HG03469 (cell line): ENCODE results near the gene FAM240A.

Experiments used
- ATAC-seq: cut with Tn5 transposase; IDR thresholded peaks from one replicate; pipeline ENCODE4 v1.9.1; 2021; ENCODE audit warnings: mild to moderate bottlenecking, moderate library complexity, moderate number of reproducible peaks; ENCODE audit not compliant: unreplicated experiment

The FAM240A gene

GRCh38 chr3:46671541-46672348, 59.4 kb downstream of the FAM240A start:
- ATAC-seq, result no peak

- ATAC-seq, result no peak
These were observed 60.0 kb downstream of the FAM240A start for GRCh38 chr3:46672349-46672695.

GRCh38 chr3:46673151-46674030, 61.1 kb downstream of the FAM240A start:
- no peak for ATAC-seq

- no peak for ATAC-seq
These were observed 61.9 kb downstream of the FAM240A start for GRCh38 chr3:46674031-46674845.

- ATAC-seq, result no peak
These were observed 63.1 kb downstream of the FAM240A start for GRCh38 chr3:46675426-46675825.
